ENCODE data around the gene ITGA6. TPM values are rescaled to one million over a fixed set of nuclear protein-coding genes. Genes with fewer than 3 reads are reported as not detected.
A peak's percentile ranks its signal among the peaks of the same experiment; 100 is the strongest.
"Not testable (repeated sequence)": the region's sequence is repeated elsewhere in the genome, so short reads cannot be mapped to it uniquely, and the experiment has no call there.

Gene ITGA6
- total RNA-seq, 1 experiment from 2014 or later: 78.3 TPM

DNA sequence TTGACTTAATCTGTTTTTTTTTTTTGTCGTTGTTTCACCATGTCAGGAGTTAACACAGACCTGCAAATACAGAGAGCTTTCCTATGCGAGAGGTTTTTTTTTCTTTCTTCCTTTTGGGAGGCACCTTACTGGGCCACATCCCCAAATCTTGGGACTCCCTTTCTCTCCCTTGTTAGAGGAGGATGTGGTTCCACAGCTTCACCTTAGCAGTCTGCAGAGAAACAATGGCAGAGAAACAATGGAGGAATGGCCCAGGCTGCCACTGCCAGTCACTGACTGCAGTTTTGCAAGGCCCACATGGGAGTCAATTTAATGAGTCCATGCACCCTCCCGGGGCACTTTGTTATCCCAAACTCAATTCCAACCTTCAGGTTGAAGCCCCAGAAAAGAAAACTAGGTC lies 107.7 kb downstream of the ITGA6 start:
- WGBS (ENCODE audit: extremely low coverage, insufficient read length, low lambda C conversion rate): no CpG with 5 or more reads among the region's 3 CpGs
- Histone ChIP-seq H3K18ac (ENCODE audit: insufficient read length, low read depth, low read length) (no peak overlapping the region), H4K5ac (ENCODE audit: insufficient read length, low read depth, low read length) (no peak overlapping the region), H3K27me3 (ENCODE audit: insufficient read depth, low read length) (no peaks in the 10 kb centered on the region), H3K23ac (ENCODE audit: insufficient read length, low read depth, low read length) (no peak overlapping the region), H3K79me2 (ENCODE audit: insufficient read depth, low read length) (no peaks in the 10 kb centered on the region), H2BK5ac (ENCODE audit: insufficient read length, low read length) (no peak overlapping the region), H2AK5ac (ENCODE audit: insufficient read length, low read length) (no peak overlapping the region), H3K4me1 (ENCODE audit: insufficient read depth, low read length) (peaks cover 16% of the 10 kb centered on the region), H3K9ac (ENCODE audit: extremely low read depth, insufficient read length, low read length) (no peak overlapping the region), H3K27ac (ENCODE audit: insufficient read length, low read depth, low read length) (peak overlapping the region; percentile 18), H3K14ac (ENCODE audit: insufficient read depth, low read length) (no peak overlapping the region), H2AFZ (ENCODE audit: low read length) (no peak overlapping the region), H3K4me2 (ENCODE audit: insufficient read depth, insufficient read length, low read length) (no peak overlapping the region), H3K9me3 (ENCODE audit: control insufficient read depth, low read depth, low read length) (peaks cover 25% of the 10 kb centered on the region), H3K79me1 (ENCODE audit: insufficient read depth, low read depth, low read length, poor library complexity, severe bottlenecking) (no peaks in the 10 kb centered on the region), H3K4ac (ENCODE audit: low read depth, low read length) (no peak overlapping the region), H4K20me1 (ENCODE audit: control insufficient read depth, insufficient read depth, insufficient read length) (no peaks in the 10 kb centered on the region), H2BK15ac (ENCODE audit: low read depth, low read length) (0 out of 2 replicates have a peak overlapping the region, but pooled peaks have one; percentile 54), H2BK20ac (ENCODE audit: low read depth, low read length, poor library complexity, severe bottlenecking) (no peak overlapping the region), H2BK120ac (ENCODE audit: low read depth, low read length, poor library complexity, severe bottlenecking) (no peak overlapping the region), H3K23me2 (ENCODE audit: insufficient read length, low read depth, low read length, poor library complexity, severe bottlenecking) (no peaks in the 10 kb centered on the region), H3T11ph (ENCODE audit: low read length) (no peak overlapping the region), H4K8ac (replicated peaks; ENCODE audit: insufficient read length, low read depth, low read length) (no peak overlapping the region), H2BK12ac (ENCODE audit: insufficient read length, low read depth, low read length) (no peak overlapping the region), H4K91ac (ENCODE audit: insufficient read length, low read depth, low read length) (no peak overlapping the region), H3K56ac (ENCODE audit: insufficient read length, low read depth, low read length) (no peak overlapping the region)
- Mint-ChIP-seq H3K36me3 (ENCODE audit: insufficient read depth in 1 of 3, low read depth in 3 of 3) (peaks cover 45 to 53% (median 52%) of the 10 kb centered on the region in 3 experiments), H3K27me3 (ENCODE audit: low read depth) (no peaks in the 10 kb centered on the region; the same call in none of the 2 replicates), H3K9me3 (peaks cover 56 to 69% of the 10 kb centered on the region in 2 experiments), H3K4me3 (peak overlapping the region; percentile 38 to 41; a peak in 3 of 5 replicates), H3K4me1 (peaks cover 40 to 43% of the 10 kb centered on the region in 2 experiments), H3K27ac (peak overlapping the region; percentile 95 to 96 (median 95))
- no peak for DNase-seq
- TF ChIP-seq, protein P1, sequence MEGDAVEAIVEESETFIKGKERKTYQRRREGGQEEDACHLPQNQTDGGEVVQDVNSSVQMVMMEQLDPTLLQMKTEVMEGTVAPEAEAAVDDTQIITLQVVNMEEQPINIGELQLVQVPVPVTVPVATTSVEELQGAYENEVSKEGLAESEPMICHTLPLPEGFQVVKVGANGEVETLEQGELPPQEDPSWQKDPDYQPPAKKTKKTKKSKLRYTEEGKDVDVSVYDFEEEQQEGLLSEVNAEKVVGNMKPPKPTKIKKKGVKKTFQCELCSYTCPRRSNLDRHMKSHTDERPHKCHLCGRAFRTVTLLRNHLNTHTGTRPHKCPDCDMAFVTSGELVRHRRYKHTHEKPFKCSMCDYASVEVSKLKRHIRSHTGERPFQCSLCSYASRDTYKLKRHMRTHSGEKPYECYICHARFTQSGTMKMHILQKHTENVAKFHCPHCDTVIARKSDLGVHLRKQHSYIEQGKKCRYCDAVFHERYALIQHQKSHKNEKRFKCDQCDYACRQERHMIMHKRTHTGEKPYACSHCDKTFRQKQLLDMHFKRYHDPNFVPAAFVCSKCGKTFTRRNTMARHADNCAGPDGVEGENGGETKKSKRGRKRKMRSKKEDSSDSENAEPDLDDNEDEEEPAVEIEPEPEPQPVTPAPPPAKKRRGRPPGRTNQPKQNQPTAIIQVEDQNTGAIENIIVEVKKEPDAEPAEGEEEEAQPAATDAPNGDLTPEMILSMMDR (conservative IDR thresholded peaks at IDR 0.05): no peak

DNA sequence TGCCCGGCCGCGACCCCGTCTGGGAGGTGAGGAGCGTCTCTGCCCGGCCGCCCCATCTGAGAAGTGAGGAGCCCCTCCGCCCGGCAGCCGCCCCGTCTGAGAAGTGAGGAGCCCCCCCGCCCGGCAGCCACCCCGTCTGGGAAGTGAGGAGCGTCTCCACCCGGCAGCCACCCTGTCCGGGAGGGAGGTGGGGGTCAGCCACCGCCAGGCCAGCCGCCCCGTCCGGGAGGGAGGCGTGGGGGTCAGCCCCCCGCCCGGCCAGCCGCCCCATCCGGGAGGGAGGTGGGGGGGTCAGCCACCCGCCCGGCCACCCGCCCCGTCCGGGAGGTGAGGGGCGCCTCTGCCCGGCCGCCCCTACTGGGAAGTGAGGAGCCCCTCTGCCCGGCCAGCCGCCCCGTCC lies 110.5 kb downstream of the ITGA6 start:
- not testable (repeated sequence) for H3K56ac ChIP-seq (ENCODE audit: insufficient read length, low read depth, low read length); H3T11ph ChIP-seq (ENCODE audit: low read length); H3K18ac ChIP-seq (ENCODE audit: insufficient read length, low read depth, low read length); H4K20me1 ChIP-seq (ENCODE audit: control insufficient read depth, insufficient read depth, insufficient read length); DNase-seq; H2BK15ac ChIP-seq (ENCODE audit: low read depth, low read length); H3K27me3 ChIP-seq (ENCODE audit: insufficient read depth, low read length); H2AK5ac ChIP-seq (ENCODE audit: insufficient read length, low read length); H3K4me3 Mint-ChIP-seq; H4K8ac ChIP-seq (replicated peaks; ENCODE audit: insufficient read length, low read depth, low read length); H4K91ac ChIP-seq (ENCODE audit: insufficient read length, low read depth, low read length); H4K5ac ChIP-seq (ENCODE audit: insufficient read length, low read depth, low read length); H2AFZ ChIP-seq (ENCODE audit: low read length); H3K23me2 ChIP-seq (ENCODE audit: insufficient read length, low read depth, low read length, poor library complexity, severe bottlenecking); H3K9ac ChIP-seq (ENCODE audit: extremely low read depth, insufficient read length, low read length); H2BK12ac ChIP-seq (ENCODE audit: insufficient read length, low read depth, low read length); H3K27ac ChIP-seq (ENCODE audit: insufficient read length, low read depth, low read length); H3K4ac ChIP-seq (ENCODE audit: low read depth, low read length); H3K27me3 Mint-ChIP-seq (ENCODE audit: low read depth); H2BK5ac ChIP-seq (ENCODE audit: insufficient read length, low read length); H3K4me2 ChIP-seq (ENCODE audit: insufficient read depth, insufficient read length, low read length); H3K79me1 ChIP-seq (ENCODE audit: insufficient read depth, low read depth, low read length, poor library complexity, severe bottlenecking); H3K14ac ChIP-seq (ENCODE audit: insufficient read depth, low read length); H2BK120ac ChIP-seq (ENCODE audit: low read depth, low read length, poor library complexity, severe bottlenecking); H2BK20ac ChIP-seq (ENCODE audit: low read depth, low read length, poor library complexity, severe bottlenecking); H3K27ac Mint-ChIP-seq; H3K79me2 ChIP-seq (ENCODE audit: insufficient read depth, low read length); H3K23ac ChIP-seq (ENCODE audit: insufficient read length, low read depth, low read length)
- Histone ChIP-seq H3K4me1 (ENCODE audit: insufficient read depth, low read length) (peaks cover 16% of the 10 kb centered on the region), H3K9me3 (ENCODE audit: control insufficient read depth, low read depth, low read length) (peaks cover 25% of the 10 kb centered on the region)
- WGBS (ENCODE audit: extremely low coverage, insufficient read length, low lambda C conversion rate): no CpG with 5 or more reads among the region's 37 CpGs
- H3K4me1 Mint-ChIP-seq: peaks cover 30 to 31% of the 10 kb centered on the region in 2 experiments
- H3K36me3 Mint-ChIP-seq (ENCODE audit: insufficient read depth in 1 of 3, low read depth in 3 of 3): peaks cover 59 to 64% (median 60%) of the 10 kb centered on the region in 3 experiments
- H3K9me3 Mint-ChIP-seq: peaks cover 67 to 77% of the 10 kb centered on the region in 2 experiments

Data from H9 (cell line).